ENCODE measurements around the gene IL10RA.

DNA sequence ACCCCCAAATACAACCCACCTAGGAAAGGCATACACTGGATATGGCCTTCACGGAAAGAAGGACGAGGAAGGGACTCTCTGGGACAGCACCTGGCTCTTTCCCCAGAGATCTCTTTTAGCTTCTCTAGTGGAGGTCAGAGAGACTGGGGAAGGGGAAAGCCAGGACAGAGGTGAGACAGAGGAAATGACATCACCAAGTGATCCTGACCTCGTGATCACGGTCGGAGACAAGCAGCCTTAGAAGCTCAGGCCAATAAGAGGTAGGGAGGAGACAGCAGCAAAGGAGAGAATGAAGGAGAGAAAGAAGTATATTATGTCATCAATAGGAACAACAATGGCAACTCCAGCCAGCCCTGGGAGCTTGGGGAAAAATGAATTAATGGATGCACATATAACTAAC is 41.6 kb upstream of the IL10RA start:
- TF ChIP-seq, protein P1, sequence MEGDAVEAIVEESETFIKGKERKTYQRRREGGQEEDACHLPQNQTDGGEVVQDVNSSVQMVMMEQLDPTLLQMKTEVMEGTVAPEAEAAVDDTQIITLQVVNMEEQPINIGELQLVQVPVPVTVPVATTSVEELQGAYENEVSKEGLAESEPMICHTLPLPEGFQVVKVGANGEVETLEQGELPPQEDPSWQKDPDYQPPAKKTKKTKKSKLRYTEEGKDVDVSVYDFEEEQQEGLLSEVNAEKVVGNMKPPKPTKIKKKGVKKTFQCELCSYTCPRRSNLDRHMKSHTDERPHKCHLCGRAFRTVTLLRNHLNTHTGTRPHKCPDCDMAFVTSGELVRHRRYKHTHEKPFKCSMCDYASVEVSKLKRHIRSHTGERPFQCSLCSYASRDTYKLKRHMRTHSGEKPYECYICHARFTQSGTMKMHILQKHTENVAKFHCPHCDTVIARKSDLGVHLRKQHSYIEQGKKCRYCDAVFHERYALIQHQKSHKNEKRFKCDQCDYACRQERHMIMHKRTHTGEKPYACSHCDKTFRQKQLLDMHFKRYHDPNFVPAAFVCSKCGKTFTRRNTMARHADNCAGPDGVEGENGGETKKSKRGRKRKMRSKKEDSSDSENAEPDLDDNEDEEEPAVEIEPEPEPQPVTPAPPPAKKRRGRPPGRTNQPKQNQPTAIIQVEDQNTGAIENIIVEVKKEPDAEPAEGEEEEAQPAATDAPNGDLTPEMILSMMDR (IDR thresholded peaks at IDR 0.05 in 8 of 11, conservative IDR thresholded peaks at IDR 0.05 in 3 of 11) = no peak
- TF ChIP-seq POLR2A (IDR thresholded peaks at IDR 0.05) = no peak

All from spleen (tissue), 7 donors.